Stimulated activated CD4-positive, alpha-beta T cell treated with anti-CD3 and anti-CD28 coated beads, Interleukin-1b, Interleukin-23, amount 100 ng/mL, for 24 hours (primary cell): ENCODE data around the gene TIGD1.
"Not testable (repeated sequence)": the region's sequence is repeated elsewhere in the genome, so short reads cannot be mapped to it uniquely, and the experiment has no call there.

ENCODE experiments used
- DNase-seq, 4 experiments: peaks; one replicate each; pipeline ENCODE4 v3.0.0-alpha.2; 2020; ENCODE audit warnings: low read depth in 4 of 4, low spot score in 1 of 4

Gene TIGD1

DNA sequence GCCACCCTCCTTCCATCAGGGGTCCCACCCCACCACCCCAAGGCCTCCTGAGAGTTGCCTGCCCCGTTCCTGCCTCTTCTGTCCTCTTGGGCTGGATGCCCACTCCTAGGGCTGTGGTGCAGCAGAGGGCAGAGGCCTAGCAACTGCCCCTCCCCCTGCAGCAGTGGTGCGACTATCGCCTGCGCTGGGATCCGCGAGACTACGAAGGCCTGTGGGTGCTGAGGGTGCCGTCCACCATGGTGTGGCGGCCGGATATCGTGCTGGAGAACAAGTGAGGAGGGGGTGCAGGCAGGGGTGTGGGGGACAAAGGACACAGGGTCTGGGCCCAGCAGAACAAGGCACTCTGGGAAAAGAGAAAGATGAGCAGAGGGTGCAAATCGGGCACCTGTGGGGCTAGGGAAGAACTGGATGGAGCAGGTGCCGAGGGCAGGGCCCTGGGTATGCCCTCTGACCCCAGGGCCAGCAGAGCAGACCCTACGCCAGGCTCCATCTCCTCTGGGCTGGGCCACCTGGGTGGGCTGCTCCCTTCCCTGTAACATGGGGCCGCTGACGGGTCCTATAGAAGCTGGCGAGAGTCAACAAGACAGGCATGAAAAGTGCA is 9.8 kb downstream of the TIGD1 start:
- DNase-seq, result no peak

DNA sequence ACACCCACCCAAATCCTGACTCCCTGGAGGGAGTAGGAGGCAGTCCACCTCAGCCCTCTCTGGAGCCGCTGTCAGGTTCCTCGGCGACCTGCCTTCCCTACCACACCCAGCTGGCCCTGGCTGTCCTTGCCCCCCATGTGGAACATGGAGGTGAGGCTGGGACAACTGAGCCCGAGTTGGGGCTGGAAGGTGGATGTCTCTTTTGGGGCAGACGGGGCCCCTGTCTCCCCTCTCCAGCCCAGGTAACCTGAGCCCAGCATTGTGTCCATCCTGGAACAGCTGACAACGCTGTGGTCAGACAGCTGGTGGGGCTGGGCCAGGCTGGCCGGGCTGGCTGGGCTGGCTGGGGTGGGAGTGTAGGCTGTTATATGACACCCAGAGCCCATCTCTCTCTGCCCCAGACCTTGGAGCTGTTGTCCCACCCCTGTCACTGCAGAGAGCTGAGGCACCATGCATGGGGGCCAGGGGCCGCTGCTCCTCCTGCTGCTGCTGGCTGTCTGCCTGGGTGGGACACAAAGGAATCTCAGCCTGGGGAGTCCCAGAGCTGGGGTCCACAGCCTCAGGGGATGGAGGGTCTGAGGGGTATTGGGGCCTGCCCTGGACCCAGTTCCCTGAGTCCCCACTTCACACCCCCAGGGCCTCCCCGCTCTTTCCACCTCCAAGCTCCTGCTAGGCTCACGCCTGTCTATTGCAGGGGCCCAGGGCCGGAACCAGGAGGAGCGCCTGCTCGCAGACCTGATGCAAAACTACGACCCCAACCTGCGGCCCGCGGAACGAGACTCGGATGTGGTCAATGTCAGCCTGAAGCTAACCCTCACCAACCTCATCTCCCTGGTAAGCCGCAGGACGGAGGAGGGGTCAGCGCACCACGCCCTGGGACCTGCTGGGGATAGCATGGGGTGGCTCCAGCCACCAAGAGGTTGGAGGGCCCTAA is 10.8 kb downstream of the TIGD1 start, which contains the start of gene CHRNG:
Gene CHRNG (plus strand): TSS at position 395 of the 934 bp plus-strand sequence. CDS start 56 bp downstream, at position 451.
- DNase-seq, result no peak

GRCh38 chr2:232538671-232539070 is 11.7 kb downstream of the TIGD1 start:
- DNase-seq, result no peak

- no peak for DNase-seq
Observed at GRCh38 chr2:232537499-232537898, 12.9 kb downstream of the TIGD1 start.

DNA sequence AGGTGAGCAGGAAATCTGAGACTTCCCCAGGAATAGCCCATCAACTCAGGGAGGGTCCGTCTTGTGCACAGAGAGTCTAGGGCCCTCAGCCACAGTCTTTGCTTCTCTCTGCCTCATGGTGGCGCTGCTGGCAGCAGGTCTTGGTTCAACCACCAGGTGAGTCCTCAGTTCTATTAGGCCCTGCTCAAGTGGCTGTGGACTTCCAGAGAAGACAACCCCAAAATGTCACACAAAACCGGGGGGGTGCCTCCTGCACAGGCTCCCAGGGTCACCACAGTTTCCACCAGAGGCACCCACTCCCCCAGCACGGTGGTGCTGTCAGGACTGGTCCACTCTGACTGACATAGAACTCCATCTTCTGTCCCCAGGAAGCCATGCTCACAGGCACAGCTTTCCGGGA is 13.3 kb downstream of the TIGD1 start:
- no peak for DNase-seq

DNA sequence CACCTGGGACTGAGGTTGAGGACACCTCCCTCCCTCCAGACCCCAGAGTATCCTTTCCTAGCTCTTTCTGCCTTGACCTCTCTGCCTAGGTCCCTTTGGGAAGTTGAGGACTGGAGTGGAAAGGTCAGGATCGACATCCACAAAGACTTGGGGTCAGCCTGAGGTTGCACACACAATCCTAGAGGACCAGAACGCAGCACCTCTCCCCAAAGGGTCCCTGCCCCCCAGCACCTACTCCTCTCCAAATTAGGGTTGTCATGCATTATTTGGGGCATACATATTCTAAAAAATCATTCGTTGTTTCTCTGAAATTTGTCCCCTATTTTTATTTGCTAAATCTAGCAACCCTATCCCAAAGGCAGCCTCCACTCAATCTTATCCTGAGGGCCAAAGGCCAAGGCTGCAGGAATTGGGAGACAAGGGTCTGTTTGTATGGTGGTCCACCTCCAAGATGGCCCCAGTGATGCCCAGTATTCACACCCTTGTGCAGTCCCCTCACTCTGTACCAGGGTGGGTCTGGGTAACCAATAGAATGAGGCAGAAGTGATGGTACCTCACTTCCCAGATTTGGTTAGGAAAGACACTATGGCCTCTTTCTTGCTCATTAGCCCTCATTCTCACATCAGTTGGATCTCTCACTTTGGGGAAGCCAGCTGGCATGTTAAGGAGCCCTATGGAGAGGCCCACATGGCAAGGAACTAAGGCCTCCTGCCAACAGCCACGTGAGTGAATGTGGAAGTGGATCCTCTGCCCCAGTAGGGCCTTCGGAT is 14.4 kb downstream of the TIGD1 start:
- no peak for DNase-seq

GRCh38 chr2:232534940-232535651 is 15.3 kb downstream of the TIGD1 start:
- DNase-seq, result no peak

- DNase-seq, result no peak
Observed at GRCh38 chr2:232533944-232534710, 16.2 kb downstream of the TIGD1 start.

GRCh38 chr2:232532821-232533220 is 17.5 kb downstream of the TIGD1 start:
- DNase-seq, result not testable (repeated sequence)

DNA sequence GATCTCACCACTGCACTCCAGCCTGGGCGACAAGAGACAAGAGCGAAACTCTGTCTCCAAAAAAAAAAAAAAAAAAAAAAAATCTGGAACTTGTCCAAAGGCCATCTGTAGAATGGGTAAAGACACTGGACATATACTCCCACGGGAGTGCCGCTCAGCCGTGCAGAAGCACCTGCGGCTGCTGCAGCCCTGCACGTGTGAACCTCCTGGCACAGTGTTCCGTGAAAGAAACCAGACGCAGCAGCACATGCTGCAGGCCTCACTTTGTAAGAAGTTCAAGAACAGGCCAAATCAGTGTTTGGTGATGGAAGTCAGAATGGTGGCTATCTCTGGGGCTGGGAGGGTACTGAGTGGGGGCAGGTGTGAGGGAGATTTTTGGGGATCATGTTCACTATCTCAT is 17.9 kb downstream of the TIGD1 start:
- DNase-seq, result no peak

DNA sequence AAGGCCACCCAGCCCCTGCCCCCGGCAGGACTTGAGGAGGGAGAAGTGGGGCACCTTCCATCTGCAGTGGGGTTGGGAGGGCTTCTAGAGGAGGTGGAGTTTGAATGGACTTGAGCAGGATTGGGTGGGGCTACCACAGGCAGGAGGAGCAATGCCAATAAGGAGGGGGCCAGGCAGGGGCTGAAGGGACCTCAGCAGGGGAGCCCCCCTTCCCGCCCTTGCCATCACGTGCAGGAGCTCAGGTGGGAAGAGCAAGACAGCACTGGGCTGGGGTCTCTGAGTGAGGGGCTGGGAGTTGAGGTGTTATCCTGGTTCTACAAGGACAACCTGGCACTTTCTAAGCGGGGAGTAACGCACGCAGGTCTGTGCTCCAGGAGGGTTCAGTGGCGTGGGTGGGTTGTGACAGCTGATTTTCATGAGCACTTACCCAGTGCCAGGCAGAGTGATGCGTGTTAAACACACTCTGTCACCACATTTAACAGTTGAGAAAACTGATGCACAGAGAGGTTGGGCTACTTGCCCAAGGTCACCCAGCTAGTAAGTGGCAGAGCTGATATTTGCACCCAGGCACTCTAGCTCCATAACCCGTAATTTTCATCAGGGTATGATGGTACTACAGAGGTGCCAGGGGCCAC is 19.6 kb downstream of the TIGD1 start:
- no peak for DNase-seq

- no peak for DNase-seq
Observed at GRCh38 chr2:232529806-232530547, 20.4 kb downstream of the TIGD1 start.

DNA sequence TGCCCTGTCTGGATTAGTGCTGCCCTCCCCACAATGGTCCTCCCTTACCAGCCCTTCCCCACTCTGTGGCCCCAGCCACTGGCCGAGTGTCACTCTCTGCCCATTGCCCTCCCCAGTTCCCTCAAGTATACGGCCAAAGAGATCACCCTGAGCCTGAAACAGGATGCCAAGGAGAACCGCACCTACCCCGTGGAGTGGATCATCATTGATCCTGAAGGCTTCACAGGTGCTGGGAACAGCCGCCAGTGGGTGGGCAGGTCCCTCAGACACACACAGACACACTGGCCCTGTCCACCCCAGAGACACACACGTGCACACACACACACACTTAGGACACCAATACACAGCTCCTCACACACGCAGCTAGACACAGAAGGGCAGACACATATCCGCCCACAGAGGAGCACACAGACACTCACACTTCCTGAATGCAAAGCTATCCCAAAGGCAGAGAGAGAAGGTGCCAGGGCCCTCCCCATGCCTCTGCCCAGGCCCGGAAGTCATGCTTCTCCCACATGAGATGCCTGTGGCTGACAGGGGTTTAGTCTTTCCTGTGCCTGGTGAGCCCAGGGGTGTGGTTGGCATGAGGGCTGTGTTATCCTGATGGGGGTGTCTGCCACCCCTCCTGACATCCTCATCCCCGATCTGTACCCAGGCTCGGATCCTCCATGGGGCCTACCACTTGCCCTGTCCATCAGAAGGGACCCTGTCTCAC is 21.5 kb downstream of the TIGD1 start:
- DNase-seq, result no peak

GRCh38 chr2:232527905-232528470 is 22.4 kb downstream of the TIGD1 start:
- DNase-seq, result no peak

DNA sequence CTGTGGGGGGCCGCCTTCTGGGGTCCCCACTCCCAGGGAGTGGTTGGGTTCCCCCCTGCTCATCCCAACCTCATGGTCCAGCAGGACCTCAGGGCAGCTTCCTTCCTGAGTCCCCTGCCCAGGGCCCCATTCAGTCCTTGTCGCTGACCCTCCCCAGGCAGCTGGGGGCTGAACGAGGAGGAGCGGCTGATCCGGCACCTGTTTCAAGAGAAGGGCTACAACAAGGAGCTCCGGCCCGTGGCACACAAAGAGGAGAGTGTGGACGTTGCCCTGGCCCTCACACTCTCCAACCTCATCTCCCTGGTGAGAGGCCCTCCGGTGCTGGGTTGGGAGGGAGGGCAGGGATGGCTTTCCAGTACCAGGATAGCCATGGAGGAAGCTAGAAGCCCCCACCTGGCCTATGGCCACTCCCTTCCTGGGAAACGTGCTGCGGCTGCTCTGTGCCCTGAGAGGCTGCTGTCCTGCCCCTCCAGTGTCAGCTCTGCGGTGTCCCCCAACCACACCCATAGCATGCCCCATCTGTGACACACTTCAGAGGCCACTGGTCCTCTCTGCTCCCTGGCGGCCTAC is 23.9 kb downstream of the TIGD1 start:
- DNase-seq, result no peak

DNA sequence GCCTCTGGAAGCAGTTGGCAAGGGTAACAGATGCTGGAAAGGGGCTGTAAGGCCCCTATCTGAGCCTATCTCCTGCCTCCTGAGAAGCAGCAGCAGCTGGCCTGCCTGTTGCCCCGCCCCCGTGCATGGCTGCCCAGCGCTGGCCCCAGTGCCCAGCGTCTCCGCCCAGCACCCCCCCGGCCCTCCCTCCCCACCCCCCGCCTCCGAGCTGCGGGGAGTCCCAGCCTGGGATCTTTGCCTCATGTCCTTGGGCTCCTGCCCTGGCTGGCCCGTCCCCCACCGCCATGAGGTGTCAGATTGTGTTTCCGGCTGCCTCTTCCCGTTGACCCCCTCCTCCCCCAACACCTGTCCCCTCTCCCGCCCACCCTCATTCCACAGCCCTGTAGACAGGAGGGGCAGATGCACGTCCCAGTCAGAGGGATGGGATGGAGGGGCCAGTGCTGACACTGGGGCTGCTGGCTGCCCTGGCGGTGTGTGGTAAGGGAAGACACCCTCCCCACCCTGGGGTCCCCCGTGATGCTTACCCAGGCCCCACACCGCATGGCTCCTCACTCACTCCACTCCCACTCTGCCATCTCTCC is 24.5 kb downstream of the TIGD1 start, which contains the start of gene CHRND:
Gene CHRND (plus strand): TSS at position 370 of the 581 bp plus-strand sequence. CDS start 56 bp downstream, at position 426.
- DNase-seq, result no peak

GRCh38 chr2:232525199-232525598 is 25.2 kb downstream of the TIGD1 start:
- no peak for DNase-seq
